ENCODE data around the gene COG1.

COG1 gene

DNA sequence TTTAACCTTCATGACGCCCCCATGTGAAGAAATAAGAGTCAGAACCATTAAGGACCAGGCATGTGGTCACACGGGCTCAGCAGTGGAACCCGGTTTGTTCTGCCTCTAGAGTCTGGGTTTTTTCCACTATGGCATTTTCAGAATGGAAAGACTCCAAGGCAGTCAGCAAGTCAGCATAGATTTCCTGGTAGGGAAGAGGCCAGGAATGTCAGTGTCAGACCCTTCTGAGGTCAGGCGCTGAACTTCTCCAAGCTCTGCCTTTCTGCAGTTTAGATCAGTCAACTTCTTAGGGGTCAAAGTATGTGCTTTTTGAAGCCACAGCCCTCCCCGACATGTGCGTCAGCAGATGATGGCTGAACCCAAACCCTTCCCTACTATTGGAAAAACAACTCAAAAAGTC is 24.2 kb upstream of the COG1 start:
- DNase-seq (ENCODE audit: low spot score), result no peak

GRCh38 chr17:73170324-73170723 is 22.5 kb upstream of the COG1 start:
- no peak for DNase-seq (ENCODE audit: low spot score)

DNA sequence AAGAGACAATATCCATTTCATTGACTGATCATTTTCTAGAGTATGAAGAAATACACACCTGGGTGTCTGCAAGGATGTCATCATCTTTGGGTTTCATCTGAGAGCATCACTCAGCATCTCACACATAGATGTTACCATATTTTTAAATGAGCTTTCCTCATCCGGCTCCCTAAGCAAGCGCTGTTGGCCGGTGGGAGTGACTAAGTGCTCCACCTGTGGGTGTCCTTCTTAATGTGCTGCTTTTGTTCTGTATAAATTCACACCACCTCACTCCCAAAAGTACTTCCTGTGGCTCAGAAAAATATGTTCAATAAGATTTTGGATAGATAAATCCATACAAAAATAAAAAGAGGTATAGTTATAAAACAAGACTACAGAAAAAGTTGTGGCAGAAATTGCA is 20.6 kb upstream of the COG1 start:
- no peak for DNase-seq (ENCODE audit: low spot score)

DNA sequence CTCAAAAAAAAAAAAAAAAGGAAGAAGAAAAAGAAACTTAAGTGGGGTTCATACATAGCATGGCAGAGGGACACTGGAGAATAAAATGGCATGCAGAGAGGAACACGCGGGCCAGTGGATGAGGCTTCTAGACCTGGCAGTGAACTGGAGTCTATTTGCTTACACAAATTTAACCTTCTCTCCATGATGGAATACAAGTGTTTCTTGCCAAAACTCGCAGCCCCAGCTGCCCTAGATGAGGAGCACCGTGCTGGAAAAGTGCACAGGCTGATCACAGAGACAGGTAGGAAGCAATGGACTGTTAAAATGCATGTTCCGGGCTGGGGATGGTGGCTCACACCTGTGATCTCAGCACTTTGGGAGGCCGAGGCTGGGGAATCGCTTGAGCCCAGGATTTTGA is 18.7 kb upstream of the COG1 start:
- DNase-seq (ENCODE audit: low spot score), result no peak

DNA sequence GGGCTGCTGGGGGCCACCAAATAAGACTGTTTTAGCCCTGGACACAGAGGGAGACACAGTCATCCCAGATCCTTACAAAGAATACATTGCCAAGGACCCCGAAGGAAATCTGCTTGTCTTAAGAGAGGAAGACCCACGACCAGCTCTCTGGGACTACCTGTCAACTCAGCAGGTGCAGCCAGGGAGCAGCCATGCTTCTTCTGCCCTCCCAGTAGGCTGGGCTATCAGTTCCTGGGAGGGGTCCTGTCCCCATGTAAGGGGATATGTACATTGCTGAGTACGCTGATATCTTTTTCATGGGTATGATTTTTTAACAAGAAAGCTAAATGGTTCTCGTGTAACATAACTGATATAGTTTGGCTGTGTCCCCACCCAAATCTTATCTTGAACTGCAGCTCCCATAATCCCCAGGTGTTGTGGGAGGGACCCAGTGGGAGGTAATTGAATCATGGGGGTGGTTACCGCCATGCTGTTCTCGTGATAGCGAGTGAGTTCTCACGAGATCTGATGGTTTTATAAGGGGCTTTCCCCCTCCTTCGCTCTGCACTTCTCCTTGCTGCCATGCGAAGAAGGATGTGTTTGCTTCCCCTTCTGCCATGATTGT is 16.8 kb upstream of the COG1 start:
- DNase-seq (ENCODE audit: low spot score), result no peak

- no peak for DNase-seq (ENCODE audit: low spot score)
Measured at GRCh38 chr17:73179387-73179786, 13.5 kb upstream of the COG1 start.

DNA sequence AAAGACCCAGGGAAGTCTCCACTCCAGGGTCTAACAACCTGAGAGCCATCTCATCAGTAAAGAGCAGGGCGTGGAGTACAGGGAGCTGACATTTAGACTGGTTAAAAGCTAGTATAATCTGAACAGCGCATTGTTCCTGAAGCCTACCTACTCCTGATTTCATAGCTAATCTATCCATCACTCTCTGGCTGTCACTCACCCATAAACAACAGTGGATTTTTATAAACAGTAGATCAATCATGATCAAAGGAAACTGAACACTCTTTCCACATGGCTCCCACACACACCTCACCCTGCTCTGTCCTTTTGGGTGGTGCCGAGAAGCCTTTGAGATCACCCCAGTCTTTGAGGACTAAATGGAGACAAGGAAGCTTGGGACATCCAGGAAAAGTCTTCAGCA is 13.0 kb upstream of the COG1 start:
- no peak for DNase-seq (ENCODE audit: low spot score)

- DNase-seq (ENCODE audit: low spot score), result no peak
Measured at GRCh38 chr17:73182616-73183310, 10.1 kb upstream of the COG1 start.

DNA sequence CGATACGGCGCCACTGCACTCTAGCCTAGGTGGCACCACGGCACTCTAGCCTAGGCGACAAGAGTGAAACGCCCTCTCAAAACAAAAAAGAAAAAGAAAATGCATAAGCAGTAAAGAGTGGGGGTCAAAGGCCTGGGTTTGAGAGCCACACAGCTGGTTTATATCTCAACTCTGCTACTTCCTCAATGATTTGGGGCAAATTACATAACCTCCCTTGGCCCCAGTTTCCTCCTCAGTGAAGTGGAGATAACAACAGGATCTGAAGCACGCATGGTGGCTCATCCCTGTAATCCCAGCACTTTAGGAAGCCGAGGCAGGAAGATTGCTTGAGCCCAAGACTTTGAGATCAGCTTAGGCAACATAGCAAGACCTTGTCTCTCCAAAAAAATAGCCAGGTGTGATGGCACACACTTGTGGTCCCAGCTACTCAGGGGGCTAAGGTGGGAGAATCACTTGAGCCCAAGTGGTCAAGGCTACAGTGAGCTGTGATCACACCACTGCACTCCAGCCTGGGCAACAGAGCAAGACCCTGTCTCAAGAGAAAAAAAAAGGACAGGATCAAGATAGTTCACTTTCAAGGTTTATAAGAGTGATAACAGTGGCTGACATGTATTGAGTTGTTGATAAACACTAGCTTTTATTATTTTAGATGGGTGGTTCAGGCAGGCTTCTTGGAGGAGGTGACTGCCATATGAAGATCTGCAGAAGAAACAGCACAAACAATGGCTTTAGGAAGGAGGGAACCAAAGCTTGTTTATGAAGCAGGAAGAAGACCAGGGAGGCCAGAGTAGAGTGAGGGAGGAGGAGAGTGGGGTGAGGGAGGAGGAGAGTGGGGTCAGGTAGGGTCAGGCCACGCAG is 8.5 kb upstream of the COG1 start:
- DNase-seq (ENCODE audit: low spot score), result no peak

GRCh38 chr17:73186283-73187050 is 6.4 kb upstream of the COG1 start:
- DNase-seq (ENCODE audit: low spot score), result no peak

GRCh38 chr17:73187203-73187769 is 5.6 kb upstream of the COG1 start:
- DNase-seq (ENCODE audit: low spot score), result no peak

- no peak for DNase-seq (ENCODE audit: low spot score)
Measured at GRCh38 chr17:73188011-73188410, 4.8 kb upstream of the COG1 start.

DNA sequence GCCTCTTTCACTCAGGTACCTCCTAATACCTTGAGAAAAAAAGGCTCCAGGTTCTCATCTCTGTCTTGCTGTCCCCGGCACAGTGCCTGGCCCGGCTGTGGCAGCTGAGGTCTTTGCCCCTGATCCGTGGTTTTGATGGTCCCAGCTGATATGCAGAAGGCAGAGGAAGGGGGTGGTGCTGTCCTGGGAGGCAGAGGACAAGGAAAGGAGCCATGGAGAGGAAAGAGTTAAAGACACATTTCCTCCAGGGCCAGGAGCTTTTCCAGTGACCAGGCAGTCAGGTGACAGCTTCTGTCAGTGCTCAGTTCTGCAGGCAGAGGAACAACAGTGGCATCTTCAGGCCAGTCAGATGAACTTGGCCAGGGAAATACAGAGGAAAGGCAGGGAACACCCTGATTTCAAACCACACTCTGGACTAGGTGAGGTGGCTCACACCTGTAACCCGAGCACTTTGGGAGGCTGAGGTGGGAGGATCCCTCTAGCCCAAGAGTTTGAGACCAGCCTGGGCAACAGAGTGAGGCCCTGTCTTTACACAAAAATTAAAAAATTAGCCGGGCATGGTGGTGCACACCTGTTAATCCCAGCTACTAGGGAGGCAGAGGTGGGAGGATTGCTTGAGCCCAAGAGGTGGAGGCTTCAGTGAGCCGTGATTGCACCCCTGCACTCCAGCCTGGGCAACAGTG is 3.3 kb upstream of the COG1 start:
- peak; percentile 28 for DNase-seq (ENCODE audit: low spot score)

- peak; percentile 75 for DNase-seq (ENCODE audit: low spot score)
Measured at GRCh38 chr17:73191443-73192205, 1.2 kb upstream of the COG1 start.

- DNase-seq (ENCODE audit: low spot score), result peak; percentile 87
Measured at GRCh38 chr17:73192206-73192893, 505 bp upstream of the COG1 start.

DNA sequence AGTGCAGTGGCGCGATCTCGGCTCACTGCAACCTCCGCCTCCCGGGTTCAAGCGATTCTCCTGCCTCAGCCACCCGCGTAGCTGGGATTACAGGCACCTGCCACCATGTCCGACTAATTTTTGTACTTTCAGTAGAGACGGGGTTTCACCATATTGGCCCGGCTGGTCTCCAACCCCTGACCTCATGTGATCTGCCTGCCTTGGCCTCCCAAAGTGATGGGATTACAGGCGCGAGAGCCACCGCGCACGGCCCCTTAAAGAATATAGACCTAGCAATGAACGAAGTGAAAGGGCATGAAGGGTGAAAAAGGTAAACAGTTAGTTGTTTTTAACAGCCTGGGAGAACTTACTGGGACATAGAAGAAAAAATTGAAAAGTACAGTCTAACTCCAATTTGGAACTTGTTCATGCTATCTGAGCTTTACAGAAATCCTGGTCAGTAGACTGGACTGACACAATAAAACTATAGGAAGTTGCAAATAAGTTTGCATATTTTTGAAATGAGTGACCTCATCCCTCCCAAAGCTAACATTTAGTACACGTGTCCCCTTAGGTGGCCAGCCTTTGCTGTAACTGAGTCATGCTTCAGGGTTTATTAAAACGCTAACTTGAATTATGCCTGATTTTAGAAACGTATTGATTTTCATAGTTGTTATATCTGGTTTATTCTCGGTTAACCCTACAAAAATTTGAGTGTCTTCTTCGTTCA is 1.8 kb downstream of the COG1 start:
- no peak for DNase-seq (ENCODE audit: low spot score)

DNA sequence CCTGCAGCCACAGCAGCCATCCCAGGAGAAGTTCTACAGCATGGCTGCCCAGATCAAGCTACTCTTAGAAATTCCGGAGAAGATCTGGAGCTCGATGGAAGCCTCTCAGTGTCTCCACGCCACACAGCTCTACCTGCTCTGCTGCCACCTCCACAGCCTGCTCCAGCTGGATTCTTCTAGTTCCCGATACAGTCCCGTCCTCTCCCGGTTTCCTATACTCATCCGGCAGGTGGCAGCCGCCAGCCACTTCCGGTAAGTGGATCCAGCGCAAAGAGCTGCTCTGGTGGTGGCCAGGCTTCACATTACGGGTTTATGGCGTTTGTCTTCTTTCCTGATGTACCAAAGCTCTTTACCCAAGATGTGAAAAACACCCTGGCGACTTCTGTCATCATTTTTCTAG is 3.6 kb downstream of the COG1 start:
- peak; percentile 37 for DNase-seq (ENCODE audit: low spot score)

DNA sequence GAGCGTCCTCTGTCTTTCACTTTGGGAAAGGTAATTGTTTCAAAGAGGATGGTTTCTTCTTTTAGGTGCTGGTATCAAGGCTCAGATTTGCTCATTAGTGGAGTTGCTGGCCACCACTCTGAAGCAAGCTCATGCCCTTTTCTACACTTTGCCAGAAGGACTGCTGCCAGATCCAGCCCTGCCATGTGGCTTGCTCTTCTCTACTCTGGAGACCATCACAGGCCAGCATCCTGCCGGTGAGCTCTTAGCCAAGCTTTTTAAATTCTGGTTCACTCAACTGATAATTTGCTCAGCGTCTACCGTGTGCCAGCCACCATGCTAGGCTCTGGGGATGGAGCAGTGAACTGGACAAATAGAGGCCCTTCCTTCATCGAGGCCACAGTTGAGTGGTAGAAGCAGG is 4.3 kb downstream of the COG1 start:
- peak; percentile 53 for DNase-seq (ENCODE audit: low spot score)

DNA sequence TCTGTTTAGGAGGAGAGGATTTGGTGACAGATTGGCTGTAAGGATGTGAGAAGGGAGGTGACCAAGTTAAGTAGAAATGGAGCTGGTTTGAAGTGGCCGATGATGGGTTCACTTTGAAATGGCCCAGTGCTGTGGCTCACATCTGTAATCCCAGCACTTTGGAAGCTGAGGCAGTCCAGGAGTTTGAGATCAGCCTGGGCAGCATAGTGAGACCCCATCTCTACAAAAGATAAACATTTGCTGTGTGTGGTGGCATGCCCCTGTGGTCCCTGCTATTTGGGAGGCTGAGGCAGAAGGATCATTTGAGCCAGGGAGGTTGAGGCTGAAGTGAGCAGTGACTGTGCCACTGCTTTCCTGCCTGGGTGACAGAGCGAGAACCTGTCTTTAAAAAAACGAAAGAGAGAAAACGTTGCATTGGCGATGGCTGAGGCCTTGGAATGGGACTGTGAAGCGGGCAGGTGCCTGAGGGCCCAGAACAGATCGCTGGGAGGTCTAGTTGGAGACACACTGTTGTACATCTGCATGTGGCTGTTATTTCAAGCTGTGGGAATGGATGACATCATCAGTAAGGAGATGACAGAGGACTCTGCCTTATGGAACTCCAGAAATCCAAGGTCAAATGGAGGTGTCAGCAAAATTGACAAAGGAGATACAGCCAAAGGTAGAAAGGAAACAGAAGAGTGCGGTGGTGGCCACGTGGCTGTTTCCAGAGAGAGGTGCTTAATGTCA is 5.5 kb downstream of the COG1 start:
- peak; percentile 20 for DNase-seq (ENCODE audit: low spot score)
